PC-9 (cell line): ENCODE results near the gene TOMM22. TPM values are rescaled to one million over a fixed set of nuclear protein-coding genes. Genes with fewer than 3 reads are reported as not detected.

ENCODE experiments used
- BruUV-seq: library from RNA; stranded (reverse); fragments of 400-500 nt; replicated peaks from 2 replicates; lab custom pipeline; 2021; lab: Mats Ljungman, UMichigan
- CTCF ChIA-PET: fragments of 300-600 bp; sonication (Branson Sonifier 250); formaldehyde crosslinking; loops from one replicate; lab custom pipeline; 2022; ENCODE audit warnings: antibody characterized with exemption; lab: Charles Lee
- POLR2A ChIA-PET: fragments of 300-600 bp; sonication (Branson Sonifier 250); formaldehyde crosslinking; loops from one replicate; lab custom pipeline; 2022; ENCODE audit warnings: antibody characterized with exemption; ENCODE audit not compliant: unreplicated experiment; lab: Charles Lee
- DNase-seq, 2 experiments: peaks; one replicate each; pipeline versions ENCODE4 v3.0.0 to v3.0.0-alpha.2; 2015 to 2022; ENCODE audit warnings: mixed read lengths in 1 of 2
- H2AFZ ChIP-seq: fragments of 200-600 bp; sonication (generic); 2 replicates; pipeline ENCODE4 v1.8.1; 2017; ENCODE audit warnings: antibody characterized with exemption
- H3F3A ChIP-seq: fragments of 200-600 bp; sonication (generic); 2 replicates; pipeline ENCODE4 v1.8.1; 2017; ENCODE audit warnings: antibody characterized with exemption, mild to moderate bottlenecking, low read depth; ENCODE audit not compliant: insufficient read depth
- H3K27ac ChIP-seq: fragments of 200-600 bp; sonication (generic); 2 replicates; pipeline ENCODE4 v1.6.1; 2016; ENCODE audit warnings: mixed run types
- H3K27me3 ChIP-seq: fragments of 200-600 bp; sonication (generic); 2 replicates; pipeline ENCODE4 v1.6.1; 2016; ENCODE audit warnings: low read depth, mixed run types; ENCODE audit not compliant: insufficient read depth
- H3K36me3 ChIP-seq: fragments of 200-600 bp; sonication (generic); 2 replicates; pipeline ENCODE4 v1.6.1; 2016; ENCODE audit warnings: low read depth, mixed run types
- H3K4me1 ChIP-seq: fragments of 200-600 bp; sonication (generic); replicated peaks from 2 replicates; pipeline ENCODE4 v1.6.1; 2016; ENCODE audit warnings: mixed run types; ENCODE audit not compliant: insufficient read depth
- H3K4me2 ChIP-seq: fragments of 200-600 bp; sonication (generic); 2 replicates; pipeline ENCODE4 v1.6.1; 2017; ENCODE audit warnings: mixed run types
- H3K4me3 ChIP-seq: fragments of 200-600 bp; sonication (generic); 2 replicates; pipeline ENCODE4 v1.6.1; 2016; ENCODE audit warnings: mixed run types
- H3K79me2 ChIP-seq: fragments of 200-600 bp; sonication (generic); 2 replicates; pipeline ENCODE4 v1.6.1; 2017; ENCODE audit warnings: low read depth, mixed run types
- H3K9me2 ChIP-seq: fragments of 200-600 bp; sonication (generic); 2 replicates; pipeline ENCODE4 v1.8.1; 2017; ENCODE audit warnings: mild to moderate bottlenecking; ENCODE audit not compliant: insufficient read depth
- H3K9me3 ChIP-seq: fragments of 200-600 bp; sonication (generic); 2 replicates; pipeline ENCODE4 v1.8.1; 2016; ENCODE audit warnings: low read depth; ENCODE audit not compliant: insufficient read depth
- H4K20me1 ChIP-seq: fragments of 200-600 bp; sonication (generic); 2 replicates; pipeline ENCODE4 v1.8.1; 2017; ENCODE audit not compliant: insufficient read depth
- CTCF ChIP-seq: fragments of 200-600 bp; sonication (generic); conservative IDR thresholded peaks from 2 replicates; pipeline ENCODE4 v1.6.1; 2017; ENCODE audit warnings: mixed run types, antibody characterized with exemption, mild to moderate bottlenecking, moderate library complexity
- EZH2 ChIP-seq: fragments of 200-600 bp; sonication (generic); IDR thresholded peaks from 2 replicates; pipeline ENCODE4 v1.8.0; 2017; ENCODE audit warnings: antibody characterized with exemption, low read depth
- intact Hi-C: fragments of 100-400 bp; cut with micrococcal nuclease; formaldehyde crosslinking; loops from one replicate; pipeline ENCODE4 v1.10.0; 2022; ENCODE audit not compliant: unreplicated experiment
- total RNA-seq: library from RNA; stranded (reverse); gene quantifications from 2 replicates; pipeline ENCODE4 v1.2.3, GENCODE V29; 2021

The TOMM22 gene
- total RNA-seq, 1 experiment from 2014 or later: 120 TPM

GRCh38 chr22:38715176-38715764, 33.5 kb downstream of the TOMM22 start:
- ChIA-PET CTCF (no interaction called here), POLR2A (interaction anchor here (0.6 kb wide), 1 partner anchor 1593 kb away, joined by 3 read pairs; no protein-coding TSS in a partner anchor)
- intact Hi-C loops: no loop called here
- H3K27me3 ChIP-seq: no peaks in the 10 kb centered on the region
- TF ChIP-seq EZH2: no peak
- DNase-seq: no peak
- no peak overlapping the region for H3K4me3 ChIP-seq
- no peaks in the 10 kb centered on the region for H3K9me2 ChIP-seq
- peaks cover 83% of the 10 kb centered on the region for H3K79me2 ChIP-seq
- peaks cover 34% of the 10 kb centered on the region for H3K4me1 ChIP-seq
- H4K20me1 ChIP-seq: peaks cover 82% of the 10 kb centered on the region
- peaks cover 43% of the 10 kb centered on the region for H3K36me3 ChIP-seq
- H3F3A ChIP-seq: peaks cover 44% of the 10 kb centered on the region
- no peak overlapping the region for H2AFZ ChIP-seq
- H3K4me2 ChIP-seq: no peak overlapping the region
- no peak overlapping the region for H3K27ac ChIP-seq
- no TSS peak for BruUV-seq
- H3K9me3 ChIP-seq: no peaks in the 10 kb centered on the region

GRCh38 chr22:38715852-38716251, 34.1 kb downstream of the TOMM22 start:
- Histone ChIP-seq H3K27ac (no peak overlapping the region), H3K4me3 (no peak overlapping the region), H3K79me2 (peaks cover 83% of the 10 kb centered on the region), H3K4me1 (peaks cover 29% of the 10 kb centered on the region), H2AFZ (no peak overlapping the region), H3K27me3 (no peaks in the 10 kb centered on the region), H3K9me3 (no peaks in the 10 kb centered on the region), H3K36me3 (peaks cover 43% of the 10 kb centered on the region), H3F3A (peaks cover 38% of the 10 kb centered on the region), H3K9me2 (no peaks in the 10 kb centered on the region), H4K20me1 (peaks cover 82% of the 10 kb centered on the region), H3K4me2 (no peak overlapping the region)
- TF ChIP-seq CTCF (no peak), EZH2 (no peak)
- POLR2A ChIA-PET: no interaction called here
- DNase-seq: no peak
- CTCF ChIA-PET: no interaction called here
- BruUV-seq: no TSS peak
- intact Hi-C loops: no loop called here

GRCh38 chr22:38716271-38716670, 34.5 kb downstream of the TOMM22 start:
- Histone ChIP-seq H3F3A (peaks cover 37% of the 10 kb centered on the region), H3K27ac (no peak overlapping the region), H3K4me2 (no peak overlapping the region), H3K9me3 (no peaks in the 10 kb centered on the region), H2AFZ (no peak overlapping the region), H3K36me3 (peaks cover 40% of the 10 kb centered on the region), H3K4me1 (peaks cover 24% of the 10 kb centered on the region), H4K20me1 (peaks cover 82% of the 10 kb centered on the region), H3K79me2 (peaks cover 83% of the 10 kb centered on the region), H3K4me3 (no peak overlapping the region), H3K9me2 (no peaks in the 10 kb centered on the region), H3K27me3 (no peaks in the 10 kb centered on the region)
- no peak for DNase-seq
- ChIA-PET POLR2A (no interaction called here), CTCF (no interaction called here)
- intact Hi-C loops: no loop called here
- no TSS peak for BruUV-seq
- no peak for TF ChIP-seq CTCF
- TF ChIP-seq EZH2: no peak

- Histone ChIP-seq H3K79me2 (peaks cover 81% of the 10 kb centered on the region), H3K4me2 (no peak overlapping the region), H3K9me3 (no peaks in the 10 kb centered on the region), H3K4me1 (peaks cover 23% of the 10 kb centered on the region), H3F3A (peaks cover 37% of the 10 kb centered on the region), H3K27me3 (no peaks in the 10 kb centered on the region), H4K20me1 (peaks cover 82% of the 10 kb centered on the region), H3K4me3 (no peak overlapping the region), H3K36me3 (peaks cover 40% of the 10 kb centered on the region), H3K9me2 (no peaks in the 10 kb centered on the region), H2AFZ (no peak overlapping the region), H3K27ac (no peak overlapping the region)
- TF ChIP-seq CTCF: no peak
- no peak for TF ChIP-seq EZH2
- intact Hi-C loops: no loop called here
- POLR2A ChIA-PET: no interaction called here
- BruUV-seq: no TSS peak
- DNase-seq: no peak
- CTCF ChIA-PET: interaction anchor here (2.0 kb wide), 1 partner anchor 9 kb away, joined by 4 read pairs; no protein-coding TSS in a partner anchor
These were observed 35.1 kb downstream of the TOMM22 start for GRCh38 chr22:38716826-38717225.
